Lower lobe of right lung (tissue), 2 donors: ENCODE data around the gene HRH2. TPM values are rescaled to one million over a fixed set of nuclear protein-coding genes. Genes with fewer than 3 reads are reported as not detected.

Experiments
- ATAC-seq, 2 donors: fragments of 200-7000 bp; cut with Tn5 transposase; one replicate each; pipeline ENCODE4 v1.9.1; 2020 to 2022; ENCODE audit warnings: mild to moderate bottlenecking in 2 of 2, moderate library complexity in 2 of 2
- DNase-seq: peaks from one replicate; pipeline ENCODE4 v3.0.0-alpha.2; 2020
- H3K27ac ChIP-seq: fragments of 200-600 bp; one replicate; pipeline ENCODE4 v1.8.0; 2022
- H3K27me3 ChIP-seq: fragments of 200-600 bp; one replicate; pipeline ENCODE4 v1.8.0; 2022; ENCODE audit warnings: low read depth
- H3K36me3 ChIP-seq: fragments of 200-600 bp; one replicate; pipeline ENCODE4 v1.8.0; 2022; ENCODE audit warnings: mild to moderate bottlenecking
- H3K4me1 ChIP-seq: fragments of 200-600 bp; one replicate; pipeline ENCODE4 v1.8.0; 2022
- H3K4me3 ChIP-seq: fragments of 200-600 bp; one replicate; pipeline ENCODE4 v1.8.0; 2022; ENCODE audit warnings: mild to moderate bottlenecking
- H3K9me3 ChIP-seq: fragments of 200-600 bp; one replicate; pipeline ENCODE4 v1.8.0; 2022
- CTCF ChIP-seq: fragments of 200-600 bp; IDR thresholded peaks from one replicate; pipeline ENCODE4 v1.8.0; 2022; ENCODE audit warnings: antibody characterized with exemption, mild to moderate bottlenecking
- intact Hi-C: fragments of 100-400 bp; cut with DNase I; formaldehyde crosslinking; loops from one replicate; pipeline ENCODE4 v1.11.0; 2022
- total RNA-seq: library from RNA; stranded (reverse); fragmentation: NEBNext Ultra II Directional; extraction: Animal tissue kit (Norgen Biotek cat#: 25700); gene quantifications from one replicate; pipeline ENCODE4 v1.2.1, GENCODE V29; 2021
- donor health status: DM: no; HTN: yes; CAD: no; lungs with severe emphysema.

The HRH2 gene
- total RNA-seq, 1 donor from 2014 or later, result 9.6 TPM

GRCh38 chr5:175677571-175677970 is 19.7 kb downstream of the HRH2 start:
- intact Hi-C loops, result no loop called here
- no peak overlapping the region for H3K4me3 ChIP-seq
- H3K4me1 ChIP-seq, result peaks cover 12% of the 10 kb centered on the region
- no peaks in the 10 kb centered on the region for H3K9me3 ChIP-seq
- no peaks in the 10 kb centered on the region for H3K36me3 ChIP-seq
- ATAC-seq (no peak), DNase-seq (no peak)
- TF ChIP-seq CTCF, result no peak
- peaks cover 18% of the 10 kb centered on the region for H3K27me3 ChIP-seq
- no peak overlapping the region for H3K27ac ChIP-seq

- Histone ChIP-seq H3K36me3 (no peaks in the 10 kb centered on the region), H3K4me3 (no peak overlapping the region), H3K9me3 (no peaks in the 10 kb centered on the region), H3K4me1 (peaks cover 12% of the 10 kb centered on the region), H3K27ac (no peak overlapping the region), H3K27me3 (peaks cover 18% of the 10 kb centered on the region)
- TF ChIP-seq CTCF, result no peak
- intact Hi-C loops, result no loop called here
- ATAC-seq (no peak), DNase-seq (peak; percentile 13)
Observed at GRCh38 chr5:175678074-175678473, 20.2 kb downstream of the HRH2 start.

GRCh38 chr5:175679411-175679810 is 21.5 kb downstream of the HRH2 start:
- no peak overlapping the region for H3K4me3 ChIP-seq
- no peak for TF ChIP-seq CTCF
- no peak for DNase-seq
- intact Hi-C loops, result no loop called here
- H3K9me3 ChIP-seq, result no peaks in the 10 kb centered on the region
- peaks cover 18% of the 10 kb centered on the region for H3K27me3 ChIP-seq
- H3K27ac ChIP-seq, result no peak overlapping the region
- peaks cover 12% of the 10 kb centered on the region for H3K4me1 ChIP-seq
- ATAC-seq, result no peak
- no peaks in the 10 kb centered on the region for H3K36me3 ChIP-seq

- no peaks in the 10 kb centered on the region for H3K36me3 ChIP-seq
- DNase-seq (no peak), ATAC-seq (no peak)
- H3K27me3 ChIP-seq, result peaks cover 18% of the 10 kb centered on the region
- no peaks in the 10 kb centered on the region for H3K9me3 ChIP-seq
- H3K27ac ChIP-seq, result no peak overlapping the region
- intact Hi-C loops, result no loop called here
- H3K4me3 ChIP-seq, result no peak overlapping the region
- peaks cover 6% of the 10 kb centered on the region for H3K4me1 ChIP-seq
- TF ChIP-seq CTCF, result no peak
Observed at GRCh38 chr5:175680020-175680419, 22.1 kb downstream of the HRH2 start.

GRCh38 chr5:175680463-175680862 is 22.6 kb downstream of the HRH2 start:
- no peak overlapping the region for H3K27ac ChIP-seq
- ATAC-seq (no peak), DNase-seq (no peak)
- H3K9me3 ChIP-seq, result no peaks in the 10 kb centered on the region
- H3K36me3 ChIP-seq, result no peaks in the 10 kb centered on the region
- H3K4me3 ChIP-seq, result no peak overlapping the region
- intact Hi-C loops, result no loop called here
- peaks cover 22% of the 10 kb centered on the region for H3K27me3 ChIP-seq
- peaks cover 6% of the 10 kb centered on the region for H3K4me1 ChIP-seq
- no peak for TF ChIP-seq CTCF
